Nephron (organoid): ENCODE measurements around the gene CST6.
"Not testable (repeated sequence)": the region's sequence is repeated elsewhere in the genome, so short reads cannot be mapped to it uniquely, and the experiment has no call there.

ENCODE experiments used
- H3K27ac Mint-ChIP-seq, 3 experiments: 2 replicates each; pipeline ENCODE4 v1.8.0; 2020; ENCODE audit warnings: mixed read lengths in 3 of 3, mild to moderate bottlenecking in 2 of 3, moderate library complexity in 1 of 3
- H3K27me3 Mint-ChIP-seq: 2 replicates; pipeline ENCODE4 v1.8.0; 2021; ENCODE audit warnings: low read depth, mild to moderate bottlenecking, moderate library complexity, mixed read lengths
- H3K36me3 Mint-ChIP-seq: 2 replicates; pipeline ENCODE4 v1.8.0; 2020; ENCODE audit warnings: low read depth, mixed read lengths
- H3K4me1 Mint-ChIP-seq: 2 replicates; pipeline ENCODE4 v1.8.0; 2020; ENCODE audit warnings: mixed read lengths
- H3K4me3 Mint-ChIP-seq, 3 experiments: 2 replicates each; pipeline ENCODE4 v1.8.0; 2020; ENCODE audit warnings: mild to moderate bottlenecking in 3 of 3, mixed read lengths in 3 of 3, moderate library complexity in 2 of 3
- H3K9me3 Mint-ChIP-seq: 2 replicates; pipeline ENCODE4 v1.8.0; 2020; ENCODE audit warnings: mixed read lengths
- TF ChIP-seq, protein P1 (sequence below), 3 experiments: fragments of 200-600 bp; sonication (generic); IDR thresholded peaks; one replicate each; pipeline ENCODE4 v1.5.0; 2021; ENCODE audit warnings: antibody characterized with exemption in 3 of 3; ENCODE audit not compliant: unreplicated experiment in 3 of 3

CST6 gene

DNA sequence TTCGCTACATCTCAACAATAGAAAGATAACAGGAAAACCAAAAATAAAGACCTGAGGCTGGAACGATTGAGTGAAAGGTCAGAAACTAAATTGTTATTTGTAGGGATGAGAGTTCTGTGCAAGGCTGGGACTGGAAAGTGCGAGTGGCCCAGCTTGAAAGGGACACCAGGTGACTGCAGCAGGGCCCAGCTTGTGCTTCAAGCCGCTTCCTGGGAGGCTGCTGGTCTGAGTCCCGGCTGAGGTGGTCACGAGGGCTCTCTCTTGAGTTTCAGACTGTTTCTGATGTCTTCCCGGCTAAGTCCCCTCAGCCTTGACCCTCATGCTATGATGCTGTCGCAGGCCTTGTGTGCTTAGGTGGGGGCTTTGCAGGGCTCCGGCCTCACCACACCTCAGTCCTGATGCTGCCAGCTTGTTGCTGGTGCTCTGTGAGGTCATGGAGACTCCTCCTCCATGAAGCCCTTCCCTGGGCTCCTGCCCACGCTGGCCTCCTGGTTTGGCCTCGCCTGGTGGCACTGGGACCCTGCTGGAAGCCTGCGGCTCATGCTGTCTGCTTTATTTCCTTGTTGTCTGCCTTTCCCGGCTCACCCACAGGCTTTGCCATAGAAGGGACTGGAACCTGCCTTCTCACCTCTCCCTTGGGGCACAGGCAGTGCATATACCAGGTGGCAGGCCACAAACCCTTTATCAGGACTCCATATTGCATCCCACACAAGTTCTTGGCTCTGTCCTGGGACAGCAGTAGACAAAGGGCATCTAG, 5.5 kb upstream of the CST6 start:
- Mint-ChIP-seq H3K36me3 (peaks cover 20% of the 10 kb centered on the region), H3K9me3 (no peaks in the 10 kb centered on the region), H3K4me3 (peak overlapping the region in 2 of 3 experiments; percentile 34 to 54), H3K27me3 (peaks cover 12% of the 10 kb centered on the region), H3K27ac (peak overlapping the region in 1 of 3 experiments; percentile 3), H3K4me1 (peaks cover 17% of the 10 kb centered on the region)
- TF ChIP-seq, protein P1, sequence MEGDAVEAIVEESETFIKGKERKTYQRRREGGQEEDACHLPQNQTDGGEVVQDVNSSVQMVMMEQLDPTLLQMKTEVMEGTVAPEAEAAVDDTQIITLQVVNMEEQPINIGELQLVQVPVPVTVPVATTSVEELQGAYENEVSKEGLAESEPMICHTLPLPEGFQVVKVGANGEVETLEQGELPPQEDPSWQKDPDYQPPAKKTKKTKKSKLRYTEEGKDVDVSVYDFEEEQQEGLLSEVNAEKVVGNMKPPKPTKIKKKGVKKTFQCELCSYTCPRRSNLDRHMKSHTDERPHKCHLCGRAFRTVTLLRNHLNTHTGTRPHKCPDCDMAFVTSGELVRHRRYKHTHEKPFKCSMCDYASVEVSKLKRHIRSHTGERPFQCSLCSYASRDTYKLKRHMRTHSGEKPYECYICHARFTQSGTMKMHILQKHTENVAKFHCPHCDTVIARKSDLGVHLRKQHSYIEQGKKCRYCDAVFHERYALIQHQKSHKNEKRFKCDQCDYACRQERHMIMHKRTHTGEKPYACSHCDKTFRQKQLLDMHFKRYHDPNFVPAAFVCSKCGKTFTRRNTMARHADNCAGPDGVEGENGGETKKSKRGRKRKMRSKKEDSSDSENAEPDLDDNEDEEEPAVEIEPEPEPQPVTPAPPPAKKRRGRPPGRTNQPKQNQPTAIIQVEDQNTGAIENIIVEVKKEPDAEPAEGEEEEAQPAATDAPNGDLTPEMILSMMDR (IDR thresholded peaks at IDR 0.05; ENCODE audit: unreplicated experiment in 3 of 3), result no peak

DNA sequence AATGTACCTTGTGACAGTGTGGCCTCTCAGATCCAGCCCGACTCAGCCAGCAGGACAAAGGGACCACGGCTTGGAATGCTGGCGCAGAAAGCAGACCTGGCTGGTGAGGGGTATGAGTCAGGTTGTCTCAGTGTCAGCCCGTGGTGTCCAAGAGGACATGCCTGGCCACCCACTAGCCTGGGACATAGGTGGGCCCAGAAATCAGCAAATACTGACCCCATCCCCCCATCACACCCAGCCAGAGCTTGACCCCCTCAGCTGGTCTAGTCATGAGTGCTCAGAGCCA, 5.0 kb upstream of the CST6 start:
- H3K36me3 Mint-ChIP-seq, result peaks cover 18% of the 10 kb centered on the region
- H3K27me3 Mint-ChIP-seq, result peaks cover 16% of the 10 kb centered on the region
- no peaks in the 10 kb centered on the region for H3K9me3 Mint-ChIP-seq
- TF ChIP-seq, protein P1 (IDR thresholded peaks at IDR 0.05; ENCODE audit: unreplicated experiment in 3 of 3), result no peak
- H3K4me1 Mint-ChIP-seq, result peaks cover 14% of the 10 kb centered on the region
- no peak overlapping the region for H3K27ac Mint-ChIP-seq
- peak overlapping the region in 1 of 3 experiments; percentile 44 for H3K4me3 Mint-ChIP-seq

DNA sequence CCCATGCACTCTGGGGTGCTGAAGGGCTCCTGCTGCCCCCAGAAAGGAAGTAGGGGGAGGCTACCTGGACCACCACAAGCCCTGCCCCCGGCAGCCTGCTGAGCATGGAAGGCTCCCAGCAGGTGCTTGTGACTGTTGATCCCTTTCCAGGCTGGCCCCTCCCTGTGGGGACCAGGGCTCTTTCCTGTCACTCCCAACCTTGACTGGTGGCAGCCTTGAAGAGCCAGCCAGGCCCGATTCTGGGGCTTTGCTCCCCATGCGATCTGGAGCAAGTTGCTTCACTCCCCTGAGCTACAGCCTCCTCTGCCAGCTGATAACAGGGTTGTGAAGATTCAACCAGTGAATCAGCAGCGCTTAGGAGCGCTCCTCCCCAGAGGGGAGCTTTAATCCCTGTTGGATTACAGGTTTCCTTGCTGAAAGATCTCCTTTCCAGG, 4.6 kb upstream of the CST6 start:
- Mint-ChIP-seq H3K27ac (no peak overlapping the region), H3K27me3 (peaks cover 16% of the 10 kb centered on the region), H3K4me1 (peaks cover 10% of the 10 kb centered on the region), H3K4me3 (no peak overlapping the region), H3K9me3 (no peaks in the 10 kb centered on the region), H3K36me3 (peaks cover 14% of the 10 kb centered on the region)
- TF ChIP-seq, protein P1 (IDR thresholded peaks at IDR 0.05; ENCODE audit: unreplicated experiment in 3 of 3), result no peak

DNA sequence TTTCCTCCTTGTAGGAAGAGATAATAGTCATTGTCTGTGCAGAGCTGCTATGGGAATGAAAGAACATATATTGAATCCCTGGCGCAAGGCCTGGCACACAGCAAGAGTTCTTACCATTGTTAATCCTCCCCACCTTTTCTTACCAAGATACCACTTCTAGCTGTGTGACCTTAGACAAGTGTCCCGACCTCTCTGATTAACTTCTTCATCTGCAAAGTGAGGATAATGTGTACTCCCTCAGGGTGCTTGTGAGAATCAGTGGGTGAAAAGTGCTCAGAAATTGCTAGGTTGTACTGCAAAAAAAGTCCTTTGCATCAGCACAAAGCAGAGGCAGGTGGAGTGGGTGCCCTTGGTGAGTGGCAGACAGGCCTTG, 3.7 kb upstream of the CST6 start:
- no peaks in the 10 kb centered on the region for H3K9me3 Mint-ChIP-seq
- H3K27ac Mint-ChIP-seq, result no peak overlapping the region
- H3K4me3 Mint-ChIP-seq, result no peak overlapping the region
- TF ChIP-seq, protein P1 (IDR thresholded peaks at IDR 0.05; ENCODE audit: unreplicated experiment in 3 of 3), result no peak
- peaks cover 16% of the 10 kb centered on the region for H3K27me3 Mint-ChIP-seq
- peaks cover 12% of the 10 kb centered on the region for H3K36me3 Mint-ChIP-seq
- peaks cover 2% of the 10 kb centered on the region for H3K4me1 Mint-ChIP-seq

DNA sequence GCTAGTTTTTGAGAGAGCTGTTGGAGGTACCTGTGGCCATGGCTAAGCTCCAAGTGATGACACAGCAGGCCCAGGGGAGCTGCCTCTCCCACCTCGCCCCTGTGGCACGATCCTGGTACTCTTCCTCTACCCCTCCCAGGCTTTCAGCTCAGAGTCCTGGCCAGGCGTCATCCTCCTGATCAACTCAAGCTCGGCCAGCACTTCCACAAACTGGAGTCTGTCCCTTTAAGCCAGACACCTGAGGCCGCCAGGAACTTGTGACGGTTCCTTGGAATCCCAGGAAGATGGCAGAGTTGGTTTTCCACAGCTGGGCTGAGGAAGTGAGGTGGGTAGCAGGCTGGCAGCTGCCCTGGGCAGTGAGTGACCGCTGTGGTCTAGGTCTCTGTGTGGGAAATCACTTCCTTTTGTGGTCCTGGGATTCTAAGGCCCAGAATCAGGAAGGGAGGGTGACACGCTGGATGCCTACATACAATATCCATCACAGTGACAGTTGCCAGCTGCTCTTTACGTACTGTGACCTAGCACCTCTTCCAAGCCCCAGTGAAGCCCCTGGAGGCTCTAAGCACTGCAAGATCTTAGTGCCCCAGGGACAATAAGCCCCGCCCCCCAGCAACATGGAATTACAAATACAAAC, 3.2 kb upstream of the CST6 start:
- H3K4me3 Mint-ChIP-seq, result no peak overlapping the region
- H3K9me3 Mint-ChIP-seq, result no peaks in the 10 kb centered on the region
- H3K27me3 Mint-ChIP-seq, result peaks cover 18% of the 10 kb centered on the region
- H3K36me3 Mint-ChIP-seq, result peaks cover 12% of the 10 kb centered on the region
- H3K27ac Mint-ChIP-seq, result peak overlapping the region in 1 of 3 experiments; percentile 42
- TF ChIP-seq, protein P1 (IDR thresholded peaks at IDR 0.05; ENCODE audit: unreplicated experiment in 3 of 3), result no peak
- H3K4me1 Mint-ChIP-seq, result no peaks in the 10 kb centered on the region

DNA sequence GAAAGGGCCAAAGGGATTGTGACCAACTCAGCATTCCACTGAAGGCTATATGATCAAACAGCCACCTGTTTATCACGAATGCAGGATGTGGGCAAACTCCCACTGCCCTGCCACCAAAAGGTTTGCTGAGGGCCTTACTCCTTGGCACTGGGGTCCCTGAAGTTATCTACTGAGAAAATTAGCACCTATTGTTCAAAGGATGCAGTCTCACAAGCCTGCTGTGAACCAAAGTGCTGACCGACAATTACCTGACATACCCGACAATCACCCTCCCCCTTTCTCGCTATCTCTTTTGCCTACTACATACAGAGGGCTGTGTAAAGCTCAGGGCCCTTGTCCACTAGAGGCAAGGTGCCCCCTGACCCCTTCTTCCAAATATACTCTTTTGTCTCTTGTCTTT, 1.8 kb upstream of the CST6 start:
- H3K36me3 Mint-ChIP-seq, H3K4me3 Mint-ChIP-seq, H3K27ac Mint-ChIP-seq, H3K9me3 Mint-ChIP-seq, H3K4me1 Mint-ChIP-seq: not testable (repeated sequence)
- H3K27me3 Mint-ChIP-seq, result peaks cover 18% of the 10 kb centered on the region
